HepG2 (cell line): ENCODE measurements around the gene MEGF6.

Source experiments
- JUN ChIP-seq: sonication (generic); formaldehyde crosslinking; IDR thresholded peaks from 2 replicates; pipeline ENCODE4 v1.4.0; 2020; ENCODE audit warnings: mild to moderate bottlenecking, missing genetic modification reagents
- SRY ChIP-seq: sonication (generic); formaldehyde crosslinking; IDR thresholded peaks from 2 replicates; pipeline ENCODE4 v1.8.0; 2022; ENCODE audit warnings: mild to moderate bottlenecking, missing genetic modification reagents
- TCF7L2 ChIP-seq: IDR thresholded peaks from 2 replicates; pipeline ENCODE4 v1.6.1; 2011; ENCODE audit warnings: mild to moderate bottlenecking, low read depth, low read length, moderate library complexity
- ZC3H4 ChIP-seq: sonication (generic); formaldehyde crosslinking; IDR thresholded peaks from 2 replicates; pipeline ENCODE4 v1.4.0; 2020; ENCODE audit warnings: missing genetic modification reagents, borderline replicate concordance
- ZNF12 ChIP-seq: sonication (generic); formaldehyde crosslinking; IDR thresholded peaks from 2 replicates; pipeline ENCODE4 v1.5.0; 2020; ENCODE audit warnings: missing genetic modification reagents
- ZNF484 ChIP-seq: sonication (generic); formaldehyde crosslinking; IDR thresholded peaks from 2 replicates; pipeline ENCODE4 v1.5.1; 2020; ENCODE audit warnings: mild to moderate bottlenecking, low read depth, missing genetic modification reagents, borderline replicate concordance
- TF ChIP-seq, protein P1 (sequence below): sonication (generic); formaldehyde crosslinking; IDR thresholded peaks from 2 replicates; pipeline ENCODE4 v1.5.0; 2020; ENCODE audit warnings: mild to moderate bottlenecking, missing genetic modification reagents, borderline replicate concordance
- TF ChIP-seq, protein P2 (sequence below): sonication (generic); formaldehyde crosslinking; IDR thresholded peaks from 2 replicates; pipeline ENCODE4 v1.4.0; 2020; ENCODE audit warnings: missing genetic modification reagents
- TF ChIP-seq, protein P3 (sequence below): IDR thresholded peaks from 2 replicates; pipeline ENCODE4 v1.6.1; 2016; ENCODE audit warnings: low read depth
- TF ChIP-seq, protein P4 (sequence below): sonication (generic); formaldehyde crosslinking; IDR thresholded peaks from 2 replicates; pipeline ENCODE4 v1.5.0; 2020; ENCODE audit warnings: mild to moderate bottlenecking, missing genetic modification reagents, moderate library complexity

DNA sequence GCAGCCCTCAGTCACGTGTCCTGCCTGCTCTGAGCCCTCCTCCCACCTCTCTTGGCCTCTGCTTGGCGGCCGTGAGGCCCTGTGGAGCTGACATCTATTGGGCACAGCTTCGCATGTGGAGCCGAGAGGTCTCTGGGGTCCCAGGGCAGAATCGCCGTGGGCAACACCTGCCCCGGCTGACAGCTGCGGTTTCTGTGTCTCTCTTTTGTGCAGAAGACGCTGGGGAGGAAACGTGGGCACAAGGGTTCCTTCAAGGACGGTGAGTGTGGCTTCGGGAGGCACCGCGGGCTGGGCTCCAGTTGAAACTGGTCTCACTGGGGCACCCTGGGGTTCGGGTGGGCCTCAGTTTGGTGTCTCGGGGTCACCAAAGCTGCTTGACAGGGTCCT is 145.4 kb downstream of the MEGF6 start:
- TF ChIP-seq, protein P1, sequence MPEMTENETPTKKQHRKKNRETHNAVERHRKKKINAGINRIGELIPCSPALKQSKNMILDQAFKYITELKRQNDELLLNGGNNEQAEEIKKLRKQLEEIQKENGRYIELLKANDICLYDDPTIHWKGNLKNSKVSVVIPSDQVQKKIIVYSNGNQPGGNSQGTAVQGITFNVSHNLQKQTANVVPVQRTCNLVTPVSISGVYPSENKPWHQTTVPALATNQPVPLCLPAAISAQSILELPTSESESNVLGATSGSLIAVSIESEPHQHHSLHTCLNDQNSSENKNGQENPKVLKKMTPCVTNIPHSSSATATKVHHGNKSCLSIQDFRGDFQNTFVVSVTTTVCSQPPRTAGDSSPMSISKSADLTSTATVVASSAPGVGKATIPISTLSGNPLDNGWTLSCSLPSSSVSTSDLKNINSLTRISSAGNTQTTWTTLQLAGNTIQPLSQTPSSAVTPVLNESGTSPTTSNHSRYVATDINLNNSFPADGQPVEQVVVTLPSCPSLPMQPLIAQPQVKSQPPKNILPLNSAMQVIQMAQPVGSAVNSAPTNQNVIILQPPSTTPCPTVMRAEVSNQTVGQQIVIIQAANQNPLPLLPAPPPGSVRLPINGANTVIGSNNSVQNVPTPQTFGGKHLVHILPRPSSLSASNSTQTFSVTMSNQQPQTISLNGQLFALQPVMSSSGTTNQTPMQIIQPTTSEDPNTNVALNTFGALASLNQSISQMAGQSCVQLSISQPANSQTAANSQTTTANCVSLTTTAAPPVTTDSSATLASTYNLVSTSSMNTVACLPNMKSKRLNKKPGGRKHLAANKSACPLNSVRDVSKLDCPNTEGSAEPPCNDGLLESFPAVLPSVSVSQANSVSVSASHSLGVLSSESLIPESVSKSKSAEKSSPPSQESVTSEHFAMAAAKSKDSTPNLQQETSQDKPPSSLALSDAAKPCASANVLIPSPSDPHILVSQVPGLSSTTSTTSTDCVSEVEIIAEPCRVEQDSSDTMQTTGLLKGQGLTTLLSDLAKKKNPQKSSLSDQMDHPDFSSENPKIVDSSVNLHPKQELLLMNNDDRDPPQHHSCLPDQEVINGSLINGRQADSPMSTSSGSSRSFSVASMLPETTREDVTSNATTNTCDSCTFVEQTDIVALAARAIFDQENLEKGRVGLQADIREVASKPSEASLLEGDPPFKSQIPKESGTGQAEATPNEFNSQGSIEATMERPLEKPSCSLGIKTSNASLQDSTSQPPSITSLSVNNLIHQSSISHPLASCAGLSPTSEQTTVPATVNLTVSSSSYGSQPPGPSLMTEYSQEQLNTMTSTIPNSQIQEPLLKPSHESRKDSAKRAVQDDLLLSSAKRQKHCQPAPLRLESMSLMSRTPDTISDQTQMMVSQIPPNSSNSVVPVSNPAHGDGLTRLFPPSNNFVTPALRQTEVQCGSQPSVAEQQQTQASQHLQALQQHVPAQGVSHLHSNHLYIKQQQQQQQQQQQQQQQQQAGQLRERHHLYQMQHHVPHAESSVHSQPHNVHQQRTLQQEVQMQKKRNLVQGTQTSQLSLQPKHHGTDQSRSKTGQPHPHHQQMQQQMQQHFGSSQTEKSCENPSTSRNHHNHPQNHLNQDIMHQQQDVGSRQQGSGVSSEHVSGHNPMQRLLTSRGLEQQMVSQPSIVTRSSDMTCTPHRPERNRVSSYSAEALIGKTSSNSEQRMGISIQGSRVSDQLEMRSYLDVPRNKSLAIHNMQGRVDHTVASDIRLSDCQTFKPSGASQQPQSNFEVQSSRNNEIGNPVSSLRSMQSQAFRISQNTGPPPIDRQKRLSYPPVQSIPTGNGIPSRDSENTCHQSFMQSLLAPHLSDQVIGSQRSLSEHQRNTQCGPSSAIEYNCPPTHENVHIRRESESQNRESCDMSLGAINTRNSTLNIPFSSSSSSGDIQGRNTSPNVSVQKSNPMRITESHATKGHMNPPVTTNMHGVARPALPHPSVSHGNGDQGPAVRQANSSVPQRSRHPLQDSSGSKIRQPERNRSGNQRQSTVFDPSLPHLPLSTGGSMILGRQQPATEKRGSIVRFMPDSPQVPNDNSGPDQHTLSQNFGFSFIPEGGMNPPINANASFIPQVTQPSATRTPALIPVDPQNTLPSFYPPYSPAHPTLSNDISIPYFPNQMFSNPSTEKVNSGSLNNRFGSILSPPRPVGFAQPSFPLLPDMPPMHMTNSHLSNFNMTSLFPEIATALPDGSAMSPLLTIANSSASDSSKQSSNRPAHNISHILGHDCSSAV (CRISPR knock-in tag), result no peak
- TF ChIP-seq TCF7L2 (no peak), SRY (CRISPR knock-in tag) (no peak), ZNF484 (CRISPR knock-in tag) (no peak), JUN (CRISPR knock-in tag) (no peak), ZNF12 (CRISPR knock-in tag) (no peak), ZC3H4 (CRISPR knock-in tag) (no peak)
- TF ChIP-seq, protein P2, sequence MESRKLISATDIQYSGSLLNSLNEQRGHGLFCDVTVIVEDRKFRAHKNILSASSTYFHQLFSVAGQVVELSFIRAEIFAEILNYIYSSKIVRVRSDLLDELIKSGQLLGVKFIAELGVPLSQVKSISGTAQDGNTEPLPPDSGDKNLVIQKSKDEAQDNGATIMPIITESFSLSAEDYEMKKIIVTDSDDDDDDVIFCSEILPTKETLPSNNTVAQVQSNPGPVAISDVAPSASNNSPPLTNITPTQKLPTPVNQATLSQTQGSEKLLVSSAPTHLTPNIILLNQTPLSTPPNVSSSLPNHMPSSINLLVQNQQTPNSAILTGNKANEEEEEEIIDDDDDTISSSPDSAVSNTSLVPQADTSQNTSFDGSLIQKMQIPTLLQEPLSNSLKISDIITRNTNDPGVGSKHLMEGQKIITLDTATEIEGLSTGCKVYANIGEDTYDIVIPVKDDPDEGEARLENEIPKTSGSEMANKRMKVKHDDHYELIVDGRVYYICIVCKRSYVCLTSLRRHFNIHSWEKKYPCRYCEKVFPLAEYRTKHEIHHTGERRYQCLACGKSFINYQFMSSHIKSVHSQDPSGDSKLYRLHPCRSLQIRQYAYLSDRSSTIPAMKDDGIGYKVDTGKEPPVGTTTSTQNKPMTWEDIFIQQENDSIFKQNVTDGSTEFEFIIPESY, result no peak
- TF ChIP-seq, protein P3, sequence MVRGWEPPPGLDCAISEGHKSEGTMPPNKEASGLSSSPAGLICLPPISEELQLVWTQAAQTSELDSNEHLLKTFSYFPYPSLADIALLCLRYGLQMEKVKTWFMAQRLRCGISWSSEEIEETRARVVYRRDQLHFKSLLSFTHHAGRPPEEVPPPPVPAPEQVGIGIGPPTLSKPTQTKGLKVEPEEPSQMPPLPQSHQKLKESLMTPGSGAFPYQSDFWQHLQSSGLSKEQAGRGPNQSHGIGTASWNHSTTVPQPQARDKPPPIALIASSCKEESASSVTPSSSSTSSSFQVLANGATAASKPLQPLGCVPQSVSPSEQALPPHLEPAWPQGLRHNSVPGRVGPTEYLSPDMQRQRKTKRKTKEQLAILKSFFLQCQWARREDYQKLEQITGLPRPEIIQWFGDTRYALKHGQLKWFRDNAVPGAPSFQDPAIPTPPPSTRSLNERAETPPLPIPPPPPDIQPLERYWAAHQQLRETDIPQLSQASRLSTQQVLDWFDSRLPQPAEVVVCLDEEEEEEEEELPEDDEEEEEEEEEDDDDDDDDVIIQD (CRISPR knock-in tag), result no peak
- TF ChIP-seq, protein P4, sequence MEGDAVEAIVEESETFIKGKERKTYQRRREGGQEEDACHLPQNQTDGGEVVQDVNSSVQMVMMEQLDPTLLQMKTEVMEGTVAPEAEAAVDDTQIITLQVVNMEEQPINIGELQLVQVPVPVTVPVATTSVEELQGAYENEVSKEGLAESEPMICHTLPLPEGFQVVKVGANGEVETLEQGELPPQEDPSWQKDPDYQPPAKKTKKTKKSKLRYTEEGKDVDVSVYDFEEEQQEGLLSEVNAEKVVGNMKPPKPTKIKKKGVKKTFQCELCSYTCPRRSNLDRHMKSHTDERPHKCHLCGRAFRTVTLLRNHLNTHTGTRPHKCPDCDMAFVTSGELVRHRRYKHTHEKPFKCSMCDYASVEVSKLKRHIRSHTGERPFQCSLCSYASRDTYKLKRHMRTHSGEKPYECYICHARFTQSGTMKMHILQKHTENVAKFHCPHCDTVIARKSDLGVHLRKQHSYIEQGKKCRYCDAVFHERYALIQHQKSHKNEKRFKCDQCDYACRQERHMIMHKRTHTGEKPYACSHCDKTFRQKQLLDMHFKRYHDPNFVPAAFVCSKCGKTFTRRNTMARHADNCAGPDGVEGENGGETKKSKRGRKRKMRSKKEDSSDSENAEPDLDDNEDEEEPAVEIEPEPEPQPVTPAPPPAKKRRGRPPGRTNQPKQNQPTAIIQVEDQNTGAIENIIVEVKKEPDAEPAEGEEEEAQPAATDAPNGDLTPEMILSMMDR (CRISPR knock-in tag), result no peak
